ENCODE results near the gene CD59.

Gene CD59

GRCh38 chr11:33691066-33691864 lies 45.0 kb downstream of the CD59 start:
- TF ChIP-seq CTCF (IDR thresholded peaks at IDR 0.05; ENCODE audit: extremely low read depth, missing control alignments) = no peak
- no peak for DNase-seq (ENCODE audit: low spot score)

GRCh38 chr11:33690290-33691065 lies 45.7 kb downstream of the CD59 start:
- no peak for DNase-seq (ENCODE audit: low spot score)
- TF ChIP-seq CTCF (IDR thresholded peaks at IDR 0.05; ENCODE audit: extremely low read depth, missing control alignments) = no peak

DNA sequence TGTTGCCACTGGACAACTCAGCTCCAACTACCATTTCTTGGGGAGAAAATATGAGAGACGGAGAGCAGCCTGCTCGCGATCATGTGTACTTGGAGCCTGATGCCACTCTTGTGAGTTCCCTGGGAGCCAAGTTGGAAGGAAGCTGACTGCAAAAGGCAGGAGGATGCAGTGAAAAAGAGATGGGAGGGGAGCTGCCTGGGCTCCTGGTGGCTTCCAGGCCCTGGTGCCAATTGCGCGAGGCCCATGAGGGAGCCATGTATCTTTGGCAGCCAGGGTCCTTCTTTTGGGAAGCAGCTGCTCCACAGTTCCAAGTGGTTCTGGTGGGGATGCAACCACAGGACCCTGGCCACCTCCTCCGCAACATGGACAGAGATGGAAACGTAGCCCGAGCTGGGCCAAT lies 46.7 kb downstream of the CD59 start:
- TF ChIP-seq CTCF (IDR thresholded peaks at IDR 0.05; ENCODE audit: extremely low read depth, missing control alignments) = no peak
- no peak for DNase-seq (ENCODE audit: low spot score)

DNA sequence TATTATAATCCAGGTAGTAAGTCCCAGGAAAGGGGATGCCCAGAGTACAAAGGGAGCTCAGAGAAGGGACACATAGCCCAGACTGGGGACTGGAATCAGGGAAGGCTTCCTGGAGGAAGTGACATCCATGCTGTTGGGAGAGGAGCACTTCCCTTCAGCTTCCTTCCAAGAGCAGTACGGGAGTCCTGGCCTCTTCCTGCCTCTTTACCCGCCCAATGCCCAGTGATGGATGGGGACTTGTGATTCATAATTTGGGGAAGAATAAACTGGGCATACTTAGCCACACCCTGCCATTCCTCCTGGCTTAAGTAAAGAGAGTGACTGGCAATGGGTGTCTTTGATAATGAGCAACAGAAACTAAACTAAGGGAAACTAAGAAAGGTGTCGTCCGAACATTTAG lies 47.1 kb downstream of the CD59 start:
- TF ChIP-seq CTCF (IDR thresholded peaks at IDR 0.05; ENCODE audit: extremely low read depth, missing control alignments) = no peak
- DNase-seq (ENCODE audit: low spot score) = no peak

GRCh38 chr11:33687733-33688479 lies 48.3 kb downstream of the CD59 start:
- peak; percentile 54 for DNase-seq (ENCODE audit: low spot score)

GRCh38 chr11:33685082-33685481 lies 51.1 kb downstream of the CD59 start:
- no peak for TF ChIP-seq CTCF (IDR thresholded peaks at IDR 0.05; ENCODE audit: extremely low read depth, missing control alignments)
- DNase-seq (ENCODE audit: low spot score) = no peak

More at GRCh38 chr11:33687733-33688479, 48.3 kb downstream of the CD59 start:
- peak; percentile 28 for TF ChIP-seq CTCF (IDR thresholded peaks at IDR 0.05; ENCODE audit: extremely low read depth, missing control alignments)

Data from GM20000 (cell line).